GM12874 (cell line): ENCODE data around the gene CHST11.

Experiments
- CTCF ChIP-seq: IDR thresholded peaks from 2 replicates; pipeline ENCODE4 v1.5.1; 2011; ENCODE audit warnings: low read depth, mild to moderate bottlenecking, control low read depth, low read length, moderate library complexity; ENCODE audit not compliant: insufficient read depth

CHST11 gene

GRCh38 chr12:104427547-104427938 lies 29.2 kb upstream of the CHST11 start:
- TF ChIP-seq CTCF: no peak

GRCh38 chr12:104433061-104433460 lies 23.7 kb upstream of the CHST11 start:
- no peak for TF ChIP-seq CTCF

DNA sequence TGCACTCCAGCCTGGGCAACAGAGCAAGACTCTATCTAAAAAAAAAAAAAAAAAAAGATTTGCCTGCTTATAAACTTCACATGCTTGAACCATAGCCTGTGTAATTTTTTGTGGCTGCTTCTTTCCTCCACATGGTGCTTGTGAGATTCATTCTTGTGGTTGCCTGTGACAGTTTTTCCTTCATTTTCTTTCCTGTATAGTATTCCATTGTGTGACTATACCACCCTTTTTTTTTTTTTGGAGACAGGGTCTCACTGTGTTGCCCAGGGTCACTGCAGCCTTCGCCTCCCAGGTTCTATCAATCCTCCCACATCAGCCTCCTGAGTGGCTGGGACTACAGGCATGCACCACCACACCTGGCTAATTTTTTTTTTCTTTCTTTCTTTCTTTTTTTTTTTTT lies 22.6 kb upstream of the CHST11 start:
- no peak for TF ChIP-seq CTCF

DNA sequence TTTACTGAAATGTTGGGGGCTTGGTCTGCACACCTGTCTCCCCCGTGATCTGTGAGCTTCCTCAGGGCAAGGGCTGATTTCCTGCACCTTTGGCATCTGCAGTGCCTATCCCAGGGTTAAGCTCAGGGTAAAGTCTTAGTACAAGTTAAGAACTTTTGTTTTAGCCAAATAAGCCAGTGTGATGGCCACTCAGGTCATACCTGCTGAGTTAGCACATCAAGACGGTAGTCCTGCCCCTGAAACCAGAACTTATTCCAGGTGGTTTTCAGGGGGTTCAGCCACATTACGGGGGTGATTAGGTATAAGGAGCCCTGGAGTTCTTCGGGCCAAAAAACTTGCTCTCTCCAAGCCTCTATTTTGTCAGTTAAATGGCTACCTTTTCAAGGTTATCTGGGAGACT lies 21.6 kb upstream of the CHST11 start:
- TF ChIP-seq CTCF: no peak

- no peak for TF ChIP-seq CTCF
Observed at GRCh38 chr12:104435765-104436164, 21.0 kb upstream of the CHST11 start.

DNA sequence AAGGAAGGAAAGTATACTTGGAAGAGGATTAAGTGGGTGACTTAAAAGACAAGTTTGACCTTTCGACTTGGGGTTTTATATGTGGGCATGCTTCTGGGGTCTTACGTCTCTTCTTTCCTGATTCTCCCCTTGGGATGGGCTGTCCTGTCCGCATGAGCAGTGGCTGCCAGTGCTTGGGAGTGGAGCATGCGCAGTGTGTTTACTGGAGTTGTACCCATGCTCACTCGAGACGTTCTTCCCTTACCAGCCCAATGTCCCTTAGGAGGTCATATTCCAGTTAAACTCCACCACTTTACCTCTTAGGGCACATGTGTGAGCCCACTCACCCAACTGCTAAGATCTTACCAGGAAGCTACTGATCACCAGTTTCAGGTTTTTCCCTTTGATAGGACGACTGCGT lies 20.0 kb upstream of the CHST11 start:
- TF ChIP-seq CTCF: no peak

GRCh38 chr12:104438134-104438533 lies 18.6 kb upstream of the CHST11 start:
- no peak for TF ChIP-seq CTCF

GRCh38 chr12:104439137-104439536 lies 17.6 kb upstream of the CHST11 start:
- no peak for TF ChIP-seq CTCF
